GM18505 (cell line): Measurements from ENCODE around the gene ZNF302.
"Not testable (repeated sequence)": the region's sequence is repeated elsewhere in the genome, so short reads cannot be mapped to it uniquely, and the experiment has no call there.

Experiments
- ATAC-seq: cut with Tn5 transposase; IDR thresholded peaks from one replicate; pipeline ENCODE4 v1.9.1; 2021; ENCODE audit not compliant: unreplicated experiment
- POLR2A ChIP-seq: IDR thresholded peaks from 4 replicates; pipeline ENCODE4 v1.6.1; 2011; ENCODE audit warnings: borderline replicate concordance; ENCODE audit not compliant: insufficient read depth, insufficient read length; ENCODE audit errors: extremely low read depth

ZNF302 gene

DNA sequence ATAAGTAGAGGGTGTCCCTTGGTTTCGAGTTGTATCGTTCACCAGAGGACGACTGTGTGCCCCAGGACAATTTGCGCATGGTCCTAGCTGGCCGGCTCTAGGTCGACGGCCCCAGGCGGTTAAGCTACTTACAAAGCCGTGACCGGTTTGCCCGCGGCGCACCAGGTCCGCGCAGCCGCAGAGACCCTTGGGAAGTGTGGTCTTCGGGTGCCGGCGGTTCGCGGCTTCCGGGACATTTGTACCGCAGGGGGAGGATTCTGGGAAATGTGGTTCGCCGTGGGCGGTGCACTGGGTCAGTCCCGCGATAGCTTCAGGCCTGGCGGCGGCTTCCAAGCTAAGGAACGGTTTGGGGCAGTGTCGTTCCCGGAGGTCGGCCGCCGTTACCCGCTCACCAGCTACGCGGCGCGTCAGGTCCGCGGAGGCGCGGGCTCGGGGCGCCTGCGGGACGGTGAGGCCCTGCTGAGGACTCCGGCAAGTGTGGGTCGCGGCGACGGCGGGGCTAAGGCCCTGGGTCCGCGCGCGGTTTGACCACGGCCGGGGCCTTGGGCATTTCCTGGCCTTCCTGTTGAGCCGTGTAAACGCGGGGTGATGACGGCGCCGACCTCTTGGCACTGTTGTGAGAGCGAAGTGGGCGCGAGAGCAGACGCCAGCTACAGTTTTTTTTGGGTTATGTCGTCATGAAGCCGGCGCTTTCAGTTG is at the start of gene ZNF302:
Gene ZNF302 (plus strand): TSS at position 293 of the 699 bp plus-strand sequence. CDS start 1,127 bp downstream, outside the sequence.
- peak; percentile 95 for ATAC-seq
- TF ChIP-seq POLR2A: peak; percentile 86

DNA sequence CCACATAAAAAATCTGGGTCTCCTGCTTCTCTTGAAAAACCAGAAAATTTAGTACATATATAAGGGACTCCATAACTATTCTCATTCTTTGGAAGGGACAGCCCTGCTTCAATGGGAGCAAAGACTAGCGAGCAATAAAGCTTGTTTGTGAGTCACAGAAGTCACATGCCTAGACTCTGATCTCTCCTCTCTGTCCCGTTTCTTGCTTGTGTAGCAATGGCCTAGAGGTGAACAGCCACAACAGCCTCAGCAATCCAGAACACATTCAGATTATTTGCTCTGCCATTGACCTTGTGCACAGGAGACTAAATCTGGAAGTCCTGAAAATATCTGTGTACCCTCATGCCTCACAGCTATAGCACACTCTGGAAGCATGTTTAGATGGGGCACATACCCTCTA is 43.7 kb upstream of the ZNF302 start:
- ATAC-seq: no peak
- no peak for TF ChIP-seq POLR2A

DNA sequence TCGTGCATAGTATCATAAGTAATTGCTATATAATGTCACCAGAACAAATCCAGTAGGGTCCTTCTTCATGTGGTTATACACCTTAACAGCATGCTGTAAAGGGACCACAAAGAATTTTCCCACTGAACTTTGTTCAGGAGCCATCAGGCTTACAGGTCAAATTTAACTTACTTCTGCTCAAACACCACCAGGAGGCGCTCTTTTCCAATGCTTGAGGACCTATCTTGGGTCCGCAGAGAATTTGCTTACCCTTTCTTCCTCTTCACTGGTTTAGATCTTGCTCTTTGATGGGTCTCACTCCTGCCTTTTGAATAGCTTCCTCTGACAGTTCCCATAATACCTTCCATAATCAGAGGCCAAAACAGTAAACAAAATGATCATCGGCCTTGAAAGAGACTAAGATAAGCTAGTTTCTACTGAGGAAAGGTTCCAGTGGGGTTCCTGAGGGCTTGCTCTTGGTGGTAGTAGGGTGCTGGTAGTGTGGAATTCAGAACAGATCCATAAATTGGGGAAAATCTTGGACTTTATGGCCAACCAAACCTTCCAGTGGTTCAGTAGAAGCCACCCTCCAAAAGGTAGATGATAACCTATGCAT is 37.9 kb upstream of the ZNF302 start:
- ATAC-seq: no peak
- no peak for TF ChIP-seq POLR2A

DNA sequence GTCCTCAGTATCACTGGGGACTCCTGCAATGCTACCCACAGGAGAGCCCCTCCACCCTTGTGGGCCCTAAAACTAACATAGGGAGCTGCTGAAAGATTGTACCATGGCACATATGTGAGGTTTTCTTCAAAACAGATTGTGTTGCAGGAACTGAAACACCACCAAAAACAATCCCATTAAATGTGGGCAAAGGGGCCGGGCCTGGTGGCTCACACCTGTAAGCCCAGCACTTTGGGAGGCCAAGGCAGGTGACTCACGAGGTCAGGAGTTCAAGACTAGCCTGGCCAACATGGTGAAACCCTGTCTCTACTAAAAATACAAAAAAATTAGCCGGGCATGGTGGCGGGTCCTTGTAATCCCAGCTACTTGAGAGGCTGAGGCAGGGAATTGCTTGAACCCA is 35.2 kb upstream of the ZNF302 start:
- no peak for TF ChIP-seq POLR2A
- ATAC-seq: no peak

DNA sequence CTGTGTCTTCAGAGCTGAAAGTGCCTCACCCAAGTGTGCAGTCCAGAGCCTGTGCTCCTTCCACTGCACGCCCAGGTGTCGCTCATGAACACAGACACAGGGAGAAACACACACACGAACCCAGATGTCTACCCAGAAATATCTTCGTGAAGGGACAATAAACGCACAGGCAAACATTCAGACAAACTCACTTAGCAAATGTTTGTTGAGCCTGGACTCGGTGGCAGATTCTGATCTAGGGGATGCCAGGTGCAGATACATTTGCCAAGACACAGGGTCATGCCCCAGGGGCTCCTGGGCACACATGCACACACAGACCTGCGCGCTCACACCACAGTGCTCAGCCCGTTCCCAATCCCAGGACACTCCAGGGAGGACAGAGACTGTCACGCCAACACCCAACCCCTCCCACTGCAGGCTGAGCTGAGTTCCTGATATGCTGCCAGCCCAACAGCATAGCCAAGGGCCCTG is 32.5 kb upstream of the ZNF302 start:
- no peak for TF ChIP-seq POLR2A
- ATAC-seq: no peak

DNA sequence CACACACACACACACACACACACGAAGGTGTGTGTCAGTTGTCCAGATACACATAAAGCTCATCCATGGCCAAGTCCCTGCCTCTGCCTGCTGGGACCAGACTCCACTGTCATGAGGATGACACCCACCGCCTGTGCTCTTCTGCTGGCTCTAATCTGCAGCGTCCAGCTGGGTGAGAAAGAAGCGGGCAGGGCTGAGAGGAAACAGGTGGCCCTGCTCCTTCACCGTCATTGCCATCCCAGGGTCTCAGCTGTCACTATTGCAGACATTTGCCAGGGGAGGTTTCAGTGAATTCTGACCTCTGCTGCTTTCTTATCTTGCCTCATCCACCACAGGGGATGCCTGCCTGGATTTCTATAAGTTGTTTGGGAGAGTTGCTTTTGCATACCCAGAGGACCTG is 31.9 kb upstream of the ZNF302 start:
- no peak for ATAC-seq
- TF ChIP-seq POLR2A: no peak

DNA sequence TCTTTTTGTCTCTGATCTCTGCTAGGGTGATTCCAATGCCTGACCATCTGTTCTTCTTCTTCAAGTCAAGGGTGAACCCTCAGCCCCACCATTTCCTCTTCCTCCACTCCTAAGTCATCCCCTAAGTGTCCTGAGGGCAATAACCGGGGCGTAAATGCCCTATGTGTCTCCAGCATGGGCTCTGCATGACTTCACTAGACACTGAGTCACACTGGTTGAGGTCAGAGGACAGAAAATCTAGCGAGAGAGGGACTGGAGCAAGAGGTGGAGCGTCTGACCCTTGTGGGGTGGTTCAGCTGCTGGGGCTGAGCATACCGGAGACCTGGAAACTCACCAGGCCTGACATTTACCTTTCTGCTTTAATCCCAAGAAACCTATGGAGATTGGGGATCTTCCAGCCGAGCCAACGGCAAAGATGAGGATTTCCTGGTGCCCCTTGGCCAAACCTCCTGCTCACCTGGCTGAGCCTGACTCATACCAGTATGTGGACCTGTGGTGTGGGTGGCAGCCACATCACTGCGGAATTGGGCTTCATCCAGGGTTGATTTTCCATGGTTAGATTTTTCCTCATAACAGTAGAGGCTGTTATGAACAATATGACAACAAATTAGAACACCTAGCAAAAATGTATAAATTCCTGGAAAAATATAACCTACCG is 27.5 kb upstream of the ZNF302 start:
- no peak for TF ChIP-seq POLR2A

DNA sequence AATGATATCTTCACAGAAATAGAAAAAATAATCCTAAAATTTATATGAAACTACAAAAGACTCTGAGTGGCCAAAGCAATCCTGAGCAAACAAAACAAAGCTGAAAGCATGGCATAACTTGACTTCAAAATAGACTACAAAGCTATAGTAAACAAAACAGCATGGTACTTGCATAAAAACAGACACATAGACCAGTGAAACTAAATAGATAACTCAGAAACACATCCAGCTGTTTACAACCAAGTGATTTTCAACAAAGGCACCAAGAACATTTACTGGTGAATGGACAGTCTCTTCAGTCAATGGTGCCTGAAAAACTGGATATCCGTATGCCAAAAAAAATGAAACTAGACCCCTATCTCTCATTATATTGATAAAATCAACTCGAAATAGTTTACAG is 25.7 kb upstream of the ZNF302 start:
- TF ChIP-seq POLR2A: no peak
- ATAC-seq: no peak

More for the DNA sequence above, 27.5 kb upstream of the ZNF302 start:
- ATAC-seq: no peak

DNA sequence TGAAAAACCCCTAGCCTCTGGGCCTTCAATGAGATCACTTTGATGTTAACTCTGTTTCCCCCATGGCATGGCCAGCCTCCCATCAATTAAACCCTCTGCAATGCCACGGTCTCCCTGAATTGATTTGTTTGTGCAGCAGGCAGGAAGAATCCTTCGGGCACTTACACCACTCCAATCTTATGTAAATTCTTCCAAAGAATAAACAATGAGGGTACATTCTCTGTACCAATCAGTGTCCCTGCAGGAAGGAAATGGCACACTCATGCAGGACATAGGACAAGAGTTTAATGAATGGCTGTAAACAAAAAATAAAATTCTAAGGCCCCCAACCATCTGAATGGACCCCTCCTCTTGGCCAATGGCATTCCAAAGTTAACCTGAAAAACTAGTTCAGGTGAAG is 22.7 kb upstream of the ZNF302 start:
- ATAC-seq: no peak
- TF ChIP-seq POLR2A: no peak

DNA sequence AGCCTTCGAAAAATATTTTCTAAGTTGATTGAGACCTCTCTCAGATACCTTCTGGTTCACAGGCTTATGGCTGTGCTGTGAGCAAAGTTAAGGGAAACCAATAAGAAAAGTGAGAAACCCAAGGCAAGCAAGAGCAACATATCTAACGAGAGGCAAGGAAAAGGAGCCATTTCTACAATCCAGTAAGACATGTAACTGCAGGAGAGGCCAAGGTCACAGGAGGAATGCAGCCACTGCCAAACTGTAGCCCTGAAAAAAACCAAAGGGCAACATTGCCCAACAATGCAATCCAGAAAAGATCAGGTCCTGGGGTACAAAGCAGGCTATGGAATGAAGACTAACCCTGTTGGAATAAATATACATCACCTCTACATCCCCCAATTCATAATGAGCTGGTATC is 21.8 kb upstream of the ZNF302 start:
- no peak for TF ChIP-seq POLR2A
- no peak for ATAC-seq

DNA sequence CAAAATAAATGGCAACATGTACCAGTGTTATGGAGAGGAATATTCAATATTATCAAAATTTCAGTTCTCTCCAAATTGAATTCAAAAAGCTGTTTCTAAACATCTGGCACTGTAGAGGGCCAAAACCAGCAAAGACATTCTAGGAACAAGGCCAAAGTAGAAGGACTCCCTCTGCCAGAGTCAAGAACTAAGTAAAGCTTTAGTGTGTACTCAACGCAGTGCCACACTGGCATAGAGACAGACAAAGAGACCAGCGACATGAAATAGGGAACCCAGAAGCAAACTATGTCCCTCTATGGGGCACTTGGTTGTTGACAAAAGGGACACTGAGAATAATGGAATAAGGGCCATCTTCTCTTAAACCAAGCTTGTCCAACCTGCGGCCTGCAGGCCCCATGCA is 16.1 kb upstream of the ZNF302 start:
- no peak for TF ChIP-seq POLR2A
- no peak for ATAC-seq

DNA sequence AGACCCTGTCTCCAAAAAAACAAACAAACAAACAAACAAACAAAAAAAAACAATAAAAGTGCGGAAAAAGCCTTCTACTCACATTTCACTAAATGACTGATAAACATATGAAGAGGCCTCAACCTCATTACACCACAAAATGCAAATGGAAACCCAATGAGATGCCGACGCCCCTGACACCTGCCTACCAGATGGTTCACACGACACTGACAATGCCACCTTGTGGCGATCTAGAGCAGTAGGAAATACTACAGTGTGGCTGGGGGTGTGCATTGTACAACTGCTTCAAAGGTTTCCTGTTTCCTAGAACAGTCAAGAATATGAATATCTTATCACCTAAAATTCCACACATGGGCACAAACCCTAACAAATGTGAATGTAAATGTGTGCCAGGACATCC is 14.6 kb upstream of the ZNF302 start:
- no peak for ATAC-seq
- TF ChIP-seq POLR2A: no peak

DNA sequence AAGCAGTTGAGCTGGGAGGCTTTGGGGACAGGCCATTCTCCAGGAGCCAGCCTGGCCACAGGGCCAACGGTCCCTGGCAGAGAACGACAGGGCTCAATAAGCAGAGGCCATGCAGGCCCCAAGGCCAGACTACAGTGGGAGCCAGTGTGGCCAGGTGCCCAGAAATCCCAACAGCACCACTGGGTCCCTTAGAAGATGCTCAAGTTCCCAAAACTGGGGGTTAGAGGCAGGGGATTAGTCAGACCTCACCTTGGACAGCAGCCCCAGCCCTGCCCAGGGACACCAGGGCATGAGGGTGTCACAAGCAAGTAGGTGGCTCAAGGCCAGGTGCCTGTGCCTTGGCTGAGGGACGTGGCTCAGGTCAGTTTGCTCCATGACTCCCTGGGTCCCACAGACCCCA is 13.3 kb upstream of the ZNF302 start:
- TF ChIP-seq POLR2A: no peak
- no peak for ATAC-seq

DNA sequence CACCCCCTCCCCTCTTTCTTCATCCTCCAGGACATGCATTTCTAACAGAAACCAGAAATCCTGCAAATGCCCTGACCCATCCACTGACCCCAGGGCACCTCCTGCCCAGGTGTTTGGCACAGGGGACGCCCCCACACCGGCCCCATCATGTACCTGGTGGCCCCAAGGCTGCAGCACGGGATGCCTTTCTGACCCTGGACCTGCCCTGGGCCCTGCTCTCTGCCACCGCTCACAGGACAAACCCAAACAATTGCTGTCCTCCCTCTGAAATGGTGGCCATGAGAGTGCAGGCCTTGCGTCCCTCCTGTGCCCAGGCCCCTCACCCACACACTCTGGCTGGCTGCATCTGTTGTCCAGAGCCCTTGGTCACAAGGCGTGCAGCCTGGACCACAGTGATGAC is 12.6 kb upstream of the ZNF302 start:
- TF ChIP-seq POLR2A: no peak
- no peak for ATAC-seq

DNA sequence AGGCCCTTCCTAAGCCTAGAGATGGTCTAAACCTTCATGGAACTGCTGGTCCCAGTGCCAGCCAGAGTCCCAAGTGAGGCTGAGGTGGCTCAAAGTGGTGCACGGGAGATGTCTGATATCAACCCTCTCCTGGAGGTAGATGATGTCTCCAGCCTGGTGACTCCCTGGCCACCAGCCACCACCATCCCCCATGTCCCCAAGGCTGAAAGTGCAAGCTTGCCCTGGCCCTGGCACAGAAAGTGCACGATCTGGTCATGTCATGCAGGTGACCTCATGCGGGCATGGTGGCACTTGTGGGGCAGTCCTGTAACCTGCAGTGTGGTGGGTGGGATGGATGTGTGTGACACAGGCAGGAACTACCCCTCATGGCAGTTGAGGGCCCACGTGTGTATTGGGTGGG is 12.2 kb upstream of the ZNF302 start:
- not testable (repeated sequence) for ATAC-seq
